ENCODE data around the gene DDX6.

Gene DDX6

DNA sequence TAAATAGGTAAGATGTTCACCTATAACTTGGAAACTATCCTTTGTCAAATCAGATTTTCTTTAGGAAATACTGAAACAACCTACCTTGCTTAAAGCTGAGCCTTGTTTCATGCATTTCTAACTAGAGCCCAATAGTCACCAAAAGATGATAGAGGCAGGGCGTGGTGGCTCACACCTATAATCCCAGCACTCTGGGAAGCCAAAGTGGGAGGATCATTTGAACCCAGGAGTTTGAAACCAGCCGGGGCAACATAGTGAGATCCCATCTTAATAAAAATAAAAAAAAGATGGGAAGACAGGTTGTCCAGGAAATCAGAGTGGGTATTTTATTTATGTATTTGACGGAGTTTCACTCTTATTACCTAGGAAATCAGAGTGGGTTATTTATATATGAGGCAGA is 38.3 kb downstream of the DDX6 start:
- no peaks in the 10 kb centered on the region for H3K9me3 ChIP-seq (ENCODE audit: control insufficient read depth, low read length)
- no peak overlapping the region for H3K27ac ChIP-seq
- H3K27me3 ChIP-seq (ENCODE audit: control insufficient read depth, insufficient read depth, low read length) = no peaks in the 10 kb centered on the region
- no peak for TF ChIP-seq CTCF (IDR thresholded peaks at IDR 0.05)
- no peak overlapping the region for H3K9ac ChIP-seq
- H3K4me1 ChIP-seq = no peaks in the 10 kb centered on the region
- no peaks in the 10 kb centered on the region for H3K36me3 ChIP-seq (ENCODE audit: control insufficient read depth, insufficient read depth, low read length)
- no peak overlapping the region for H3K4me2 ChIP-seq (ENCODE audit: low read length)
- no peak overlapping the region for H2AFZ ChIP-seq
- H3K4me3 ChIP-seq (ENCODE audit: low read depth, low read length) = no peak overlapping the region
- no peaks in the 10 kb centered on the region for H3K79me2 ChIP-seq

DNA sequence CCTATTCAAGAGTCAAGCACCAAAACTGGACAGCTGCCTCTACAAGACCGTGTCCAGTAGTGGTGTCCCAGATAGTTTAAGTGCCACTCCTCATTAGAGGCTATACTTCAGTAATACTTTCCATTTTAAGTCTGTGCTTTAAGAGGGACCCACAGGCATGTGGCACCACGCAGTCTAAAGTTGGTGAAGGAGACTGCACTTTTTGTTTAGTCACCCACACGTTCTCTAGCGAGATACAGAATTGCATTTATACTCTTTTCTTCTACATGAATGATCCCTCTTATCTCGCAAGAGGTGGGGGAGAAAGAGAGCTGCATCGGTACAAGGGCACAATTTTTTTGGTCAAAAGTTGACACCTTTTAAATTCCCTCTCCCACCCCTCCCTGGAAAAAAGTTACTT is 41.5 kb downstream of the DDX6 start:
- Histone ChIP-seq H3K4me2 (ENCODE audit: low read length) (no peak overlapping the region), H2AFZ (no peak overlapping the region), H3K27ac (no peak overlapping the region), H3K27me3 (ENCODE audit: control insufficient read depth, insufficient read depth, low read length) (no peaks in the 10 kb centered on the region), H3K4me3 (ENCODE audit: low read depth, low read length) (no peak overlapping the region), H3K79me2 (no peaks in the 10 kb centered on the region), H3K36me3 (ENCODE audit: control insufficient read depth, insufficient read depth, low read length) (no peaks in the 10 kb centered on the region), H3K4me1 (no peaks in the 10 kb centered on the region), H3K9me3 (ENCODE audit: control insufficient read depth, low read length) (no peaks in the 10 kb centered on the region), H3K9ac (no peak overlapping the region)
- TF ChIP-seq CTCF (IDR thresholded peaks at IDR 0.05) = no peak

DNA sequence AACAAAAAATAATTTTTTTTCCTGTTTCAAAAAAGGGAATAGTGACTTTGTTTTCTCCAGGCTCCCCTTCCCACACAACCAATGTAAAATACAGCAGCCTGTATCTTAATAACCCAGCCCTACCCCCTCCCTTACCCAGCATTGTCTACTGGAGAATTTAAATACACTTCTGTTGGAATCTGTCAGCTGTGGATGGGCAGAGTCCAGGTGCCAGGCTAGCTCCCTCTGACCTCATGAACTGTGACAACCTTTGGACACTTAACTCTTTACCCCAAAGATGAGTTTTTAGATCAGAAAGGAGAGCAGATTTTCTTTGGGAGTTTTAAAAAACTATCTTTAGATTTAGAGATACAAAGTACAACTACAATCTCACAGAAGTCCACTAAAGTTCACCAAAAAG is 42.9 kb downstream of the DDX6 start:
- H3K27me3 ChIP-seq (ENCODE audit: control insufficient read depth, insufficient read depth, low read length) = no peaks in the 10 kb centered on the region
- H3K4me1 ChIP-seq = no peaks in the 10 kb centered on the region
- H3K79me2 ChIP-seq = no peaks in the 10 kb centered on the region
- no peak overlapping the region for H3K4me3 ChIP-seq (ENCODE audit: low read depth, low read length)
- H2AFZ ChIP-seq = no peak overlapping the region
- H3K9me3 ChIP-seq (ENCODE audit: control insufficient read depth, low read length) = no peaks in the 10 kb centered on the region
- no peak overlapping the region for H3K4me2 ChIP-seq (ENCODE audit: low read length)
- no peak for TF ChIP-seq CTCF (IDR thresholded peaks at IDR 0.05)
- no peak overlapping the region for H3K9ac ChIP-seq
- H3K36me3 ChIP-seq (ENCODE audit: control insufficient read depth, insufficient read depth, low read length) = no peaks in the 10 kb centered on the region
- no peak overlapping the region for H3K27ac ChIP-seq

GRCh38 chr11:118746988-118747585 is 43.9 kb downstream of the DDX6 start:
- Histone ChIP-seq H2AFZ (no peak overlapping the region), H3K9me3 (ENCODE audit: control insufficient read depth, low read length) (no peaks in the 10 kb centered on the region)
- TF ChIP-seq CTCF (IDR thresholded peaks at IDR 0.05) = no peak

DNA sequence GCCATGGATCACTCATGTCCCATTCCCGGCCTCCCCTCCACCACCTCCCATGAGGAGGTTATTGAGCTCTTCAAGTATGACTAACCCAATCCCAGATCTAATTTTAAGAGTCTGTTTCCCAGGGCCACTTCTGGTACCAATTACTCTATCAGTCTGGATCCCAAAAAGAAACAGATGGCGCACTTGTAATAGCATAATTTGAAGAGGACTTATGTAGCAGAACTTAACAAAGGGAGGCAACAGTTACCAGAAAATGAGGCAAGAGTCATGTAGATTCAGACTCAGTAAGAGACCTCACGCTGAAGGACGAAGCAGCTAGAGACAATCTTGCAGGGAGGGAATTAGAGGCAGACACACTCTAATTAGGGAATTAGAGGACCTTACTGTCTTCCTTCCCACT is 46.9 kb downstream of the DDX6 start:
- no peaks in the 10 kb centered on the region for H3K9me3 ChIP-seq (ENCODE audit: control insufficient read depth, low read length)
- H3K27ac ChIP-seq = no peak overlapping the region

More at GRCh38 chr11:118746988-118747585, 43.9 kb downstream of the DDX6 start:
- no peak overlapping the region for H3K4me3 ChIP-seq (ENCODE audit: low read depth, low read length)
- no peaks in the 10 kb centered on the region for H3K4me1 ChIP-seq
- no peak overlapping the region for H3K9ac ChIP-seq
- H3K27ac ChIP-seq = no peak overlapping the region
- H3K36me3 ChIP-seq (ENCODE audit: control insufficient read depth, insufficient read depth, low read length) = no peaks in the 10 kb centered on the region
- H3K27me3 ChIP-seq (ENCODE audit: control insufficient read depth, insufficient read depth, low read length) = no peaks in the 10 kb centered on the region
- no peak overlapping the region for H3K4me2 ChIP-seq (ENCODE audit: low read length)
- no peaks in the 10 kb centered on the region for H3K79me2 ChIP-seq

More for the DNA sequence above, 46.9 kb downstream of the DDX6 start:
- no peak overlapping the region for H3K4me2 ChIP-seq (ENCODE audit: low read length)
- no peaks in the 10 kb centered on the region for H3K36me3 ChIP-seq (ENCODE audit: control insufficient read depth, insufficient read depth, low read length)
- H3K9ac ChIP-seq = no peak overlapping the region
- no peaks in the 10 kb centered on the region for H3K79me2 ChIP-seq
- no peak overlapping the region for H3K4me3 ChIP-seq (ENCODE audit: low read depth, low read length)
- no peaks in the 10 kb centered on the region for H3K4me1 ChIP-seq
- no peak overlapping the region for H2AFZ ChIP-seq
- no peak for TF ChIP-seq CTCF (IDR thresholded peaks at IDR 0.05)
- no peaks in the 10 kb centered on the region for H3K27me3 ChIP-seq (ENCODE audit: control insufficient read depth, insufficient read depth, low read length)
